Ovary (tissue), 3 donors: Measurements from ENCODE around the gene CTDSP2.

Experiments used
- EP300 ChIP-seq: sonication (generic); formaldehyde crosslinking; IDR thresholded peaks from one replicate; pipeline ENCODE4 v1.6.1; 2017; ENCODE audit warnings: antibody characterized with exemption
- TF ChIP-seq, protein P1 (sequence below), 3 donors: fragments of 450-650 bp in 2 of 3; fragments of 200-600 bp in 1 of 3; IDR thresholded peaks; one replicate each; pipeline versions ENCODE4 v1.5.1 to v1.8.0; 2016 to 2022; ENCODE audit warnings: antibody characterized with exemption in 3 of 3, mild to moderate bottlenecking in 1 of 3
- donor health status: DM: no; HTN: no; CAD: no.

DNA sequence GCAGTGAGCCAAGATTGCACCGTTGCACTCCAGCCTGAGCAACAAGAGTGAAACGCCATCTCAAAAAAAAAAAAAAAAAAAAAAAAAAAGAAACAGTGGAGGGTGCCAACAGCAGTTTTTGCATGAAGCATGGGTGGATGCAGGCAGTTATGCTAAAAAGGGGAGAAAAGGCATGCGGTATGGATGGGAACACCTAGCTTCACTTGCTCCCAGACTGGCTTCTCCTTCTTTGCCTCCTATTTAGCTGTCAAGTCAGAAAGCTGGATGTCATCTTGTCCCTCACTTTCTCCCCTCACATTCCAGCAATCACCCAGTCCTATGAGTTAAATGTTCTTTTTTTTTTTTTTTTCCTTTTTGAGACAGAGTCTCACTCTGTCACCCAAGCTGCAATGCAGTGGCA is 71.5 kb downstream of the CTDSP2 start:
- TF ChIP-seq, protein P1, sequence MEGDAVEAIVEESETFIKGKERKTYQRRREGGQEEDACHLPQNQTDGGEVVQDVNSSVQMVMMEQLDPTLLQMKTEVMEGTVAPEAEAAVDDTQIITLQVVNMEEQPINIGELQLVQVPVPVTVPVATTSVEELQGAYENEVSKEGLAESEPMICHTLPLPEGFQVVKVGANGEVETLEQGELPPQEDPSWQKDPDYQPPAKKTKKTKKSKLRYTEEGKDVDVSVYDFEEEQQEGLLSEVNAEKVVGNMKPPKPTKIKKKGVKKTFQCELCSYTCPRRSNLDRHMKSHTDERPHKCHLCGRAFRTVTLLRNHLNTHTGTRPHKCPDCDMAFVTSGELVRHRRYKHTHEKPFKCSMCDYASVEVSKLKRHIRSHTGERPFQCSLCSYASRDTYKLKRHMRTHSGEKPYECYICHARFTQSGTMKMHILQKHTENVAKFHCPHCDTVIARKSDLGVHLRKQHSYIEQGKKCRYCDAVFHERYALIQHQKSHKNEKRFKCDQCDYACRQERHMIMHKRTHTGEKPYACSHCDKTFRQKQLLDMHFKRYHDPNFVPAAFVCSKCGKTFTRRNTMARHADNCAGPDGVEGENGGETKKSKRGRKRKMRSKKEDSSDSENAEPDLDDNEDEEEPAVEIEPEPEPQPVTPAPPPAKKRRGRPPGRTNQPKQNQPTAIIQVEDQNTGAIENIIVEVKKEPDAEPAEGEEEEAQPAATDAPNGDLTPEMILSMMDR (IDR thresholded peaks at IDR 0.05), result no peak
- no peak for TF ChIP-seq EP300
